ENCODE data around the gene OXA1L.
"Not testable (repeated sequence)": the region's sequence is repeated elsewhere in the genome, so short reads cannot be mapped to it uniquely, and the experiment has no call there.

Gene OXA1L

DNA sequence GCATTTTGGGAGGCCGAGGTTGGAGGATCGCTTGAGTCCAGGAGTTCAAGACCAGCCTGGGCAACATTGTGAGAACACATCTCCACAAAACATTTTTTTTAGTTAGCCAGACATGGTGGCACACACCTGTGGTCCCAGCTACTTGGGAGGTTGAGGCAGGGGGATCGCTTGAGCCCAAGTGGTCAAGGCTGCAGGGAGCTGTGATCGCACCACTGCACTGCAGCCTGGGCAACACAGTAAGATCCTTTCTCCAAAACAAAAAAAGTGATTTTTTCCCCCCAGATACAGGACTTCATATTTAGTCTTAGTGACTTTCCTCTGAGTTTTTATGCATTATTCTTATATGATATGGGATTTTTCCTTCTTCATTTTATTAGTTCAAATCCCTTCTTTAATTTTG, 20.2 kb downstream of the OXA1L start:
- no peak overlapping the region for H3K4me3 ChIP-seq (ENCODE audit: low read depth, low read length)
- DNase-seq (ENCODE audit: low read depth, low spot score) = no peak
- TF ChIP-seq, protein P1, sequence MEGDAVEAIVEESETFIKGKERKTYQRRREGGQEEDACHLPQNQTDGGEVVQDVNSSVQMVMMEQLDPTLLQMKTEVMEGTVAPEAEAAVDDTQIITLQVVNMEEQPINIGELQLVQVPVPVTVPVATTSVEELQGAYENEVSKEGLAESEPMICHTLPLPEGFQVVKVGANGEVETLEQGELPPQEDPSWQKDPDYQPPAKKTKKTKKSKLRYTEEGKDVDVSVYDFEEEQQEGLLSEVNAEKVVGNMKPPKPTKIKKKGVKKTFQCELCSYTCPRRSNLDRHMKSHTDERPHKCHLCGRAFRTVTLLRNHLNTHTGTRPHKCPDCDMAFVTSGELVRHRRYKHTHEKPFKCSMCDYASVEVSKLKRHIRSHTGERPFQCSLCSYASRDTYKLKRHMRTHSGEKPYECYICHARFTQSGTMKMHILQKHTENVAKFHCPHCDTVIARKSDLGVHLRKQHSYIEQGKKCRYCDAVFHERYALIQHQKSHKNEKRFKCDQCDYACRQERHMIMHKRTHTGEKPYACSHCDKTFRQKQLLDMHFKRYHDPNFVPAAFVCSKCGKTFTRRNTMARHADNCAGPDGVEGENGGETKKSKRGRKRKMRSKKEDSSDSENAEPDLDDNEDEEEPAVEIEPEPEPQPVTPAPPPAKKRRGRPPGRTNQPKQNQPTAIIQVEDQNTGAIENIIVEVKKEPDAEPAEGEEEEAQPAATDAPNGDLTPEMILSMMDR (IDR thresholded peaks at IDR 0.05; ENCODE audit: low read depth, low read length) = no peak
- in situ Hi-C loops (cut with HindIII; ENCODE audit: low sequenced_read_pairs) = no loop called here

DNA sequence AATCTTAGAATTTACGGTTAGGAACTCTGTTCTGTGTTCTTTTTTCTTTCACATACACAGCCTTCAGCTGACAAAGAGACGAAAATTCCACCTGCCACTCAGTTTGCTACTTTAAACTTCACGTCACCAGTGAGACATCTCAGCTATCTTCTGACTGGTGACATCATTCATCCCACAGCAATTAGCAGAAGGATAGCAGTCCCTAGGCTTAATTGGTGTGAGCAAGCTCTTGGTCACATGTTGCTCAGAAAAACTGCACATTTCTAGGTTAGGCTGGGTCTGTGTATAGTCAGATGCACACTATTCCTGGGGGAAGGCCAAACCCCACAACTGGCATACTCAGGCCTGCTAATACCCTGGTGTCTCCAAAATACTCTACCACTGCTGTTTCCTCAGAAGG, 24.8 kb downstream of the OXA1L start:
- TF ChIP-seq, protein P1 (IDR thresholded peaks at IDR 0.05; ENCODE audit: low read depth, low read length) = no peak
- no peak overlapping the region for H3K4me3 ChIP-seq (ENCODE audit: low read depth, low read length)
- in situ Hi-C loops (cut with HindIII; ENCODE audit: low sequenced_read_pairs) = no loop called here
- peak; percentile 32 for DNase-seq (ENCODE audit: low read depth, low spot score)

DNA sequence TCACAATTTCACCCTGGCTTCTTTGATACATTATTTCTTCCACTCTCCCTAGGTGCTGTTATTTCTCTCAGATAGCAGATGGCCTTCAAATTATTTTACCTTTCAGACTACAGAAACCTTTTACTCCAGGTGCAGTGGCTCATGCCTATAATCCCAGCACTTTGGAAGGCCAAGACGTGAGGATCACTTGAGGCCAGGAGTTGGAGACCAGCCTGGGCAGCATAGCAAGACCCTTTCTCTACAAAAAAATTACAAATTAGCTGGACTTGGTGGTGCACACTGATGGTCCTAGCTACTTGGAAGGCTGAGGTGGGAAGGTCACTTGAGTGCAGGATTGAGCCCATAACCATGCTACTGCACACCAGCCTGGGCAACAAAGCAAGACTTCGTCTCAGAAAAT, 25.7 kb downstream of the OXA1L start:
- in situ Hi-C loops (cut with HindIII; ENCODE audit: low sequenced_read_pairs) = no loop called here
- TF ChIP-seq, protein P1 (IDR thresholded peaks at IDR 0.05; ENCODE audit: low read depth, low read length) = no peak
- no peak overlapping the region for H3K4me3 ChIP-seq (ENCODE audit: low read depth, low read length)
- no peak for DNase-seq (ENCODE audit: low read depth, low spot score)

DNA sequence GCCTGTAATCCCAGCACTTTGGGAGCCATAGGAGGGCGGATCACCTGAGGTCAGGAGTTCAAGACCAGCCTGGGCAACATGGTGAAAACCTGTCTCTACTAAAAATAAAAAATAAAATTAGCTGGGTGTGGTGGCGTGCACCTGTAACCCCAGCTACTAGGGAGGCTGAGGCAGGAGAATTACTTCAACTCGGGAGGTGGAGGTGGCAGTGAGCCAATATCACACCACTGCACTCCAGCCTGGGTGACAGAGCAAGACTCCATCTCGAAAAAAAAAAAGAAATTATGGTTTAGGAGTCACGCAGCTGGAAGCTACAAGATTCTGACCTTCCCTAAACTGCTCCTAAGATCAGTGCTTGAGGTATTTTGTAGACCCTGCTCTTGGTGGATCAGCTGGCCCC, 27.1 kb downstream of the OXA1L start:
- in situ Hi-C loops (cut with HindIII; ENCODE audit: low sequenced_read_pairs); DNase-seq (ENCODE audit: low read depth, low spot score); H3K4me3 ChIP-seq (ENCODE audit: low read depth, low read length): not testable (repeated sequence)

DNA sequence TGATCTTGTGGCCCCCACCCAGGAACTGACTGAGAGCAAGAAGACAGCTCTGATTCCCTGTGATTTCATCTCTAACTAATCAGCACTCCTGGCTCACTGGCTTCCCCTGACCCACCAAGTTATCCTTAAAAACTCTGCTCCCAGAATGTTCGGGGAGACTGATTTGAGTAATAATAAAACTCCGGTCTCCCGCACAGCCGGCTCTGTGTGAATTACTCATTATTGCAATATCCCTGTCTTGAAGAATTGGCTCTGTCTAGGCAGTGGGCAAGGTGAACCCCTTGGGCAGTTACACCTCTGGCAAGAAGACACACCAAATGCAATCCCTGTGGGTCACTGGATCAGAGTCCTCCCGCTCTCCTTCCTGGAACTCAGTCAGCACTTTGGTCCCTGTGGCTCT, 27.5 kb downstream of the OXA1L start:
- TF ChIP-seq, protein P1 (IDR thresholded peaks at IDR 0.05; ENCODE audit: low read depth, low read length) = no peak
- no peak overlapping the region for H3K4me3 ChIP-seq (ENCODE audit: low read depth, low read length)
- in situ Hi-C loops (cut with HindIII; ENCODE audit: low sequenced_read_pairs) = no loop called here
- DNase-seq (ENCODE audit: low read depth, low spot score) = no peak

DNA sequence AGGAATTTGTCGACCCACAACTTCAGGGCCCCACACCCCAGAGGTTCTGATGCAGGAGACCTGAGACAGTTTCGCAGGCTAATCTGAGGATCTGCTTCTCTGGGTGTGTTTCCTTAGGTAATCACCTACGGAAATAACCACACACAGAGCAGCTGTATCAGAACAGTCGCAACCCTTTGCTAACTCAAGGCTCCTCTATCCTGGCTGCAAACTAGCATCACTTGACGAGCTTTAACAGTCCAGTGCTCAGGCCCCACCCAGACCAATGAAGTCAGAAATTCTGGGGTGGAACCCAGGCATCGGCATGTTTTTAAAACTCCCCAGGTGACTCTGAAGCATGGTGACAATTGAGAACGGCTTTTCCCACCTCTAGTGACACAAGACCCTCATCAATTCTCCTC, 28.1 kb downstream of the OXA1L start:
- DNase-seq (ENCODE audit: low read depth, low spot score) = no peak
- H3K4me3 ChIP-seq (ENCODE audit: low read depth, low read length) = no peak overlapping the region
- TF ChIP-seq, protein P1 (IDR thresholded peaks at IDR 0.05; ENCODE audit: low read depth, low read length) = no peak
- in situ Hi-C loops (cut with HindIII; ENCODE audit: low sequenced_read_pairs) = no loop called here

DNA sequence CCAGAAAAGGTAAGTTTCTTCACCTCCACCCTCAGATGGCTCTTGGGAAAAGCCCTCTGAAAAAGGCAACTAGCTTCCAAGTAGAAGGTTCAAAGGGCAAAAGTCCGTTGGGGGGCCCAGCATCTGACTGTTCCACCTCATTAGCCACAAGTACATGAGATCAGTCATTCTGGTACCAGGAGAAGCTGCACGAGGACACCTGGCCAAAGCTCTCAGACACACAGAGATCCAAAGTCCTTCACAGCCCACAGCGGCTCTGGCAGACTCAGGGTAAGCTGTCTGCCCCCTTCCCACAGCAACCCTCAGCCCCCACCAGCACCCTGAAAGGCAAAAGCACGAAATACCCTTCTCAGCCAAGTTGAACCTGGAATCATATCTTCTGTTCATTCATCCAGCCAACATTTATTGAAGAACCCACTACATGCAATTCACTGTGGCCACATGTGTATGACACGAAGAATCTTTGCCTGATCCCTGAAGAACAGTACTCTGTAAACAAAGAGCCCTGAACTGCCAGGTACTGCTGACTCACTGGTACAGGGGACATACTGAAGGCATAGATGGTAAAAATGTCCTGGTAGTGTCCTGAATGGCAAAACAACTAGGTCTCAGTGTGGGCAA, 29.7 kb downstream of the OXA1L start:
- no peak overlapping the region for H3K4me3 ChIP-seq (ENCODE audit: low read depth, low read length)
- in situ Hi-C loops (cut with HindIII; ENCODE audit: low sequenced_read_pairs) = no loop called here
- TF ChIP-seq, protein P1 (IDR thresholded peaks at IDR 0.05; ENCODE audit: low read depth, low read length) = no peak
- no peak for DNase-seq (ENCODE audit: low read depth, low spot score)

Measured in astrocyte of the spinal cord (primary cell).